ENCODE results near the gene XAB2.
A peak's percentile ranks its signal among the peaks of the same experiment; 100 is the strongest.

The XAB2 gene

GRCh38 chr19:7612282-7613274, 16.8 kb downstream of the XAB2 start:
- no peak for DNase-seq (ENCODE audit: low read depth in 1 of 2, low spot score in 1 of 2)

GRCh38 chr19:7611541-7612279, 17.6 kb downstream of the XAB2 start:
- DNase-seq (ENCODE audit: low read depth in 1 of 2, low spot score in 1 of 2): no peak

GRCh38 chr19:7610491-7611240, 18.7 kb downstream of the XAB2 start:
- DNase-seq (ENCODE audit: low read depth in 1 of 2, low spot score in 1 of 2): no peak

GRCh38 chr19:7607874-7608560, 21.3 kb downstream of the XAB2 start:
- no peak for DNase-seq (ENCODE audit: low read depth in 1 of 2, low spot score in 1 of 2)

GRCh38 chr19:7607212-7607873, 22.0 kb downstream of the XAB2 start:
- DNase-seq (ENCODE audit: low read depth in 1 of 2, low spot score in 1 of 2): no peak

GRCh38 chr19:7606289-7606688, 23.1 kb downstream of the XAB2 start:
- no peak for DNase-seq (ENCODE audit: low read depth in 1 of 2, low spot score in 1 of 2)

- DNase-seq (ENCODE audit: low read depth in 1 of 2, low spot score in 1 of 2): no peak
Observed at GRCh38 chr19:7605490-7606222, 23.7 kb downstream of the XAB2 start.

- DNase-seq (ENCODE audit: low read depth in 1 of 2, low spot score in 1 of 2): no peak
Observed at GRCh38 chr19:7603919-7604318, 25.4 kb downstream of the XAB2 start.

- no peak for DNase-seq (ENCODE audit: low read depth in 1 of 2, low spot score in 1 of 2)
Observed at GRCh38 chr19:7602935-7603497, 26.3 kb downstream of the XAB2 start.

GRCh38 chr19:7602240-7602934, 27.0 kb downstream of the XAB2 start:
- DNase-seq (ENCODE audit: low read depth in 1 of 2, low spot score in 1 of 2): no peak

- DNase-seq (ENCODE audit: low read depth in 1 of 2, low spot score in 1 of 2): no peak
Observed at GRCh38 chr19:7600721-7601120, 28.6 kb downstream of the XAB2 start.

- DNase-seq (ENCODE audit: low read depth in 1 of 2, low spot score in 1 of 2): no peak
Observed at GRCh38 chr19:7598180-7598579, 31.2 kb downstream of the XAB2 start.

GRCh38 chr19:7597689-7598088, 31.7 kb downstream of the XAB2 start:
- DNase-seq (ENCODE audit: low read depth in 1 of 2, low spot score in 1 of 2): no peak

- no peak for DNase-seq (ENCODE audit: low read depth in 1 of 2, low spot score in 1 of 2)
Observed at GRCh38 chr19:7596211-7596937, 33.0 kb downstream of the XAB2 start.

- DNase-seq (ENCODE audit: low read depth in 1 of 2, low spot score in 1 of 2): peak in 1 of 2 donors; percentile 19
Observed at GRCh38 chr19:7595466-7596133, 33.7 kb downstream of the XAB2 start, which contains the start of gene CAMSAP3. Gene CAMSAP3, plus strand, starts transcription at chr19:7595863. Its CDS starts 140 bp downstream, at chr19:7596003.

GRCh38 chr19:7590256-7590655, 39.1 kb downstream of the XAB2 start:
- no peak for DNase-seq (ENCODE audit: low read depth in 1 of 2, low spot score in 1 of 2)

GRCh38 chr19:7589822-7590221, 39.5 kb downstream of the XAB2 start:
- DNase-seq (ENCODE audit: low read depth in 1 of 2, low spot score in 1 of 2): no peak
